HCT116 (cell line): ENCODE results near the gene LRAT. TPM values are rescaled to one million over a fixed set of nuclear protein-coding genes. Genes with fewer than 3 reads are reported as not detected.

Experiments
- ATAC-seq: fragments of 200-7000 bp; cut with Tn5 transposase; 2 replicates; pipeline ENCODE4 v1.9.1; 2020; ENCODE audit warnings: mild to moderate bottlenecking, moderate library complexity
- BruUV-seq: library from RNA; stranded (reverse); fragments of 400-500 nt; replicated peaks from 2 replicates; lab custom pipeline; 2021; lab: Mats Ljungman, UMichigan
- CTCF ChIA-PET: fragments of 300-600 bp; sonication (Branson Sonifier 250); formaldehyde crosslinking; loops from one replicate; lab custom pipeline; 2021; ENCODE audit warnings: antibody characterized with exemption; lab: Charles Lee
- POLR2A ChIA-PET: fragments of 300-600, 350-600 bp; sonication (Branson Sonifier 250); formaldehyde crosslinking; loops from one replicate; lab custom pipeline; 2021; ENCODE audit warnings: antibody characterized with exemption; lab: Charles Lee
- RAD21 ChIA-PET, 2 experiments: fragments of 300-600 bp; sonication (Branson Sonifier 250); formaldehyde crosslinking; loops; one replicate each; lab custom pipeline; 2023; ENCODE audit warnings: low total read pairs in 2 of 2; ENCODE audit not compliant: uncharacterized antibody in 2 of 2, unreplicated experiment in 2 of 2, low non-redundant PET in 1 of 2; lab: Charles Lee
- DNase-seq: peaks from one replicate; pipeline ENCODE4 v3.0.0-alpha.2; 2010; ENCODE audit warnings: low read depth, low spot score
- H2AFZ ChIP-seq: fragments of 200-600 bp; shearing (Covaris generic), sonication (generic); 2 replicates; pipeline ENCODE4 v1.6.1; 2017; ENCODE audit warnings: low read depth, mixed run types, mixed read lengths, antibody characterized with exemption, low read length; ENCODE audit not compliant: poor library complexity, severe bottlenecking
- H3K27ac ChIP-seq: 2 replicates; pipeline ENCODE4 v1.5.1; 2012; ENCODE audit warnings: low read depth, low read length
- H3K27me3 ChIP-seq: fragments of 200-600 bp; sonication (generic); 2 replicates; pipeline ENCODE4 v1.6.1; 2016; ENCODE audit warnings: mixed run types, low read length, mixed read lengths; ENCODE audit not compliant: insufficient read depth
- H3K36me3 ChIP-seq, 2 experiments: fragments of 200-500 bp in 1 of 2; fragments of 200-600 bp in 1 of 2; sonication (Bioruptor generic) in 1 of 2; sonication (generic) in 1 of 2; 2 replicates each; pipeline versions ENCODE4 v1.5.1 to v1.6.1; 2014 to 2016; ENCODE audit warnings: low read length in 2 of 2, inconsistent platforms in 1 of 2, mixed read lengths in 1 of 2, mixed run types in 1 of 2; ENCODE audit not compliant: insufficient read depth in 2 of 2, control insufficient read depth in 1 of 2
- H3K4me1 ChIP-seq, 2 experiments: fragments of 200-600 bp in 1 of 2; sonication (generic) in 1 of 2; 2 replicates each; pipeline versions ENCODE4 v1.5.1 to v1.6.1; 2012 to 2017; ENCODE audit warnings: low read length in 2 of 2, inconsistent platforms in 1 of 2, mild to moderate bottlenecking in 1 of 2, mixed read lengths in 1 of 2, mixed run types in 1 of 2, moderate library complexity in 1 of 2; ENCODE audit not compliant: insufficient read depth in 2 of 2, control insufficient read depth in 1 of 2
- H3K4me2 ChIP-seq: fragments of 200-600 bp; sonication (generic); 2 replicates; pipeline ENCODE4 v1.6.1; 2017; ENCODE audit warnings: mixed run types, low read length, mixed read lengths
- H3K4me3 ChIP-seq, 2 experiments: fragments of 200-600 bp in 1 of 2; sonication (generic) in 1 of 2; replicated peaks in 1 of 2; 2 replicates each; pipeline ENCODE4 v1.5.1; 2011 to 2016; ENCODE audit warnings: low read length in 2 of 2, control low read depth in 1 of 2, low read depth in 1 of 2, mild to moderate bottlenecking in 1 of 2, mixed read lengths in 1 of 2, mixed run types in 1 of 2
- H3K79me2 ChIP-seq: fragments of 200-600 bp; sonication (generic); 2 replicates; pipeline ENCODE4 v1.6.1; 2017; ENCODE audit warnings: mild to moderate bottlenecking, mixed run types, low read length, moderate library complexity, mixed read lengths; ENCODE audit not compliant: insufficient read depth
- H3K9ac ChIP-seq: fragments of 200-600 bp; sonication (generic); 2 replicates; pipeline ENCODE4 v1.6.1; 2016; ENCODE audit warnings: low read length, mixed read lengths
- H3K9me2 ChIP-seq: fragments of 200-600 bp; sonication (generic), shearing (Covaris generic); 2 replicates; pipeline ENCODE4 v1.6.1; 2017; ENCODE audit warnings: mixed run types, mild to moderate bottlenecking, moderate library complexity; ENCODE audit not compliant: insufficient read depth
- H3K9me3 ChIP-seq, 2 experiments: fragments of 200-500 bp in 1 of 2; fragments of 200-600 bp in 1 of 2; sonication (Bioruptor generic) in 1 of 2; sonication (generic) in 1 of 2; 2 replicates each; pipeline ENCODE4 v1.6.1; 2014 to 2017; ENCODE audit warnings: low read length in 2 of 2, mixed read lengths in 2 of 2, inconsistent platforms in 1 of 2, low read depth in 1 of 2, mild to moderate bottlenecking in 1 of 2, mixed run types in 1 of 2, moderate library complexity in 1 of 2; ENCODE audit not compliant: control insufficient read depth in 1 of 2, insufficient read depth in 1 of 2
- H4K20me1 ChIP-seq: fragments of 200-600 bp; sonication (generic), shearing (Covaris generic); 2 replicates; pipeline ENCODE4 v1.6.1; 2017; ENCODE audit warnings: mixed run types, mild to moderate bottlenecking, moderate library complexity; ENCODE audit not compliant: insufficient read depth
- CBX3 ChIP-seq: IDR thresholded peaks from 2 replicates; pipeline ENCODE4 v1.6.1; 2012; ENCODE audit warnings: low read depth
- CEBPB ChIP-seq: IDR thresholded peaks from 2 replicates; pipeline ENCODE4 v1.6.1; 2012; ENCODE audit warnings: low read depth
- ELF1 ChIP-seq: IDR thresholded peaks from 2 replicates; pipeline ENCODE4 v1.6.1; 2012; ENCODE audit warnings: low read depth, borderline replicate concordance
- EZH2 ChIP-seq: fragments of 200-600 bp; sonication (generic); IDR thresholded peaks from 2 replicates; pipeline ENCODE4 v1.6.1; 2017; ENCODE audit warnings: antibody characterized with exemption, mixed run types
- JUND ChIP-seq: IDR thresholded peaks from 2 replicates; pipeline ENCODE4 v1.6.1; 2012
- POLR2A ChIP-seq: IDR thresholded peaks from 2 replicates; pipeline ENCODE4 v1.7.0; 2011; ENCODE audit warnings: borderline replicate concordance; ENCODE audit not compliant: insufficient read depth, insufficient read length; ENCODE audit errors: extremely low read depth
- RAD21 ChIP-seq: IDR thresholded peaks from 2 replicates; pipeline ENCODE4 v1.6.1; 2012; ENCODE audit warnings: low read depth, mild to moderate bottlenecking
- SIN3A ChIP-seq: IDR thresholded peaks from 2 replicates; pipeline ENCODE4 v1.6.1; 2012; ENCODE audit warnings: low read depth
- SP1 ChIP-seq: IDR thresholded peaks from 2 replicates; pipeline ENCODE4 v1.6.1; 2012; ENCODE audit warnings: low read depth
- SRF ChIP-seq: IDR thresholded peaks from 2 replicates; pipeline ENCODE4 v1.6.1; 2012; ENCODE audit warnings: low read depth
- YY1 ChIP-seq: IDR thresholded peaks from 2 replicates; pipeline ENCODE4 v1.6.1; 2011; ENCODE audit warnings: low read length, low read depth, moderate library complexity, mild to moderate bottlenecking; ENCODE audit not compliant: insufficient replicate concordance; ENCODE audit errors: extremely low read depth
- ZNF274 ChIP-seq: fragments of 200-500 bp; sonication (Bioruptor generic); IDR thresholded peaks from 2 replicates; pipeline ENCODE4 v1.6.1; 2014; ENCODE audit warnings: mild to moderate bottlenecking, low read depth, low read length, inconsistent platforms
- intact Hi-C: fragments of 100-400 bp; cut with micrococcal nuclease; formaldehyde crosslinking; loops from 2 replicates; pipeline ENCODE4 v1.10.0; 2022
- total RNA-seq: library from RNA; stranded (reverse); gene quantifications from one replicate; pipeline ENCODE4 v1.2.1, GENCODE V29; 2021; ENCODE audit not compliant: unreplicated experiment
- TF ChIP-seq, protein P1 (sequence below): IDR thresholded peaks from 2 replicates; pipeline ENCODE4 v1.6.1; 2012
- TF ChIP-seq, protein P2 (sequence below): IDR thresholded peaks from 2 replicates; pipeline ENCODE4 v1.6.1; 2011; ENCODE audit warnings: mild to moderate bottlenecking, low read length, moderate library complexity; ENCODE audit not compliant: insufficient replicate concordance; ENCODE audit errors: extremely low read depth
- TF ChIP-seq, protein P3 (sequence below): IDR thresholded peaks from 2 replicates; pipeline ENCODE4 v1.6.1; 2012; ENCODE audit warnings: low read depth

Gene LRAT
- total RNA-seq, 1 experiment from 2014 or later: 3.8 TPM

DNA sequence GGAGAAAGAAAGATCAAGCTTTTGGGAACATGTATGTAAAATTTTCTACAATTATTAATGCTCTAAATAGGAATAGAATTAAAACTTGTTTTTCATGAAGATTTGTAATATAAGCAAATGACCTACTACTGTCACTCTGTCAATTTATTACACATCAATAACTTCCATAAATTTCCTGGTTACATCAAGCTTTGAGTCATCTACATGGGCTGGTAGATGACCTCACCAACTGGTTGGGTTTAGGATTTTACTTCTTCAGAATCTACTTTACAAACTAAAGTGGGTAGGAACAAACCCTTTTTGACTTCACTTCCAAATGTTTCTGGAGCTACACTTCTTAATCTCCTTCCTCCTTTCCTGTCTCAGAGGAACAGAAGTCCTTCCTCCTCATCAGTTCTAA lies 12.0 kb upstream of the LRAT start (continued):
- TF ChIP-seq, protein P1, sequence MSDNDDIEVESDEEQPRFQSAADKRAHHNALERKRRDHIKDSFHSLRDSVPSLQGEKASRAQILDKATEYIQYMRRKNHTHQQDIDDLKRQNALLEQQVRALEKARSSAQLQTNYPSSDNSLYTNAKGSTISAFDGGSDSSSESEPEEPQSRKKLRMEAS: no peak
- TF ChIP-seq, protein P2, sequence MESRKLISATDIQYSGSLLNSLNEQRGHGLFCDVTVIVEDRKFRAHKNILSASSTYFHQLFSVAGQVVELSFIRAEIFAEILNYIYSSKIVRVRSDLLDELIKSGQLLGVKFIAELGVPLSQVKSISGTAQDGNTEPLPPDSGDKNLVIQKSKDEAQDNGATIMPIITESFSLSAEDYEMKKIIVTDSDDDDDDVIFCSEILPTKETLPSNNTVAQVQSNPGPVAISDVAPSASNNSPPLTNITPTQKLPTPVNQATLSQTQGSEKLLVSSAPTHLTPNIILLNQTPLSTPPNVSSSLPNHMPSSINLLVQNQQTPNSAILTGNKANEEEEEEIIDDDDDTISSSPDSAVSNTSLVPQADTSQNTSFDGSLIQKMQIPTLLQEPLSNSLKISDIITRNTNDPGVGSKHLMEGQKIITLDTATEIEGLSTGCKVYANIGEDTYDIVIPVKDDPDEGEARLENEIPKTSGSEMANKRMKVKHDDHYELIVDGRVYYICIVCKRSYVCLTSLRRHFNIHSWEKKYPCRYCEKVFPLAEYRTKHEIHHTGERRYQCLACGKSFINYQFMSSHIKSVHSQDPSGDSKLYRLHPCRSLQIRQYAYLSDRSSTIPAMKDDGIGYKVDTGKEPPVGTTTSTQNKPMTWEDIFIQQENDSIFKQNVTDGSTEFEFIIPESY: no peak

DNA sequence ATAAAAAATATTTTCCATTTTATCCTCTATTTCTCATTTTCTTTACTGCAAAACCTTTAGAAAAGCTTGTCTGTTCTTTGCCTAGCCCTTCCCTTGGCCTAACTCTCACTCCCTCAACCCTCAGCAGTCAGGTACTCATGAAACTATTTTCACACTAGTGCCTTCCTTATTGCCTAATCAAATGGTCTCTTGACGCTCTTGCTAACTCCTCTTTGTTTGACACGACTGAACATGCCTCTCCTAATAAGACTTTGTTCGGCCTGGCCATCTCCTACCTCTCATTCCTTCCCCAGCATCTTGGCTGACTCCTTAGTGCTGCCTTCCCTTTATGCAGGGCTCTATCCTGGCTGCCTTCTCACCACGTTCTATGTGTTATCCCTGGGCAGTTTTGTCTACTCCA lies 11.1 kb upstream of the LRAT start:
- TF ChIP-seq, protein P3, sequence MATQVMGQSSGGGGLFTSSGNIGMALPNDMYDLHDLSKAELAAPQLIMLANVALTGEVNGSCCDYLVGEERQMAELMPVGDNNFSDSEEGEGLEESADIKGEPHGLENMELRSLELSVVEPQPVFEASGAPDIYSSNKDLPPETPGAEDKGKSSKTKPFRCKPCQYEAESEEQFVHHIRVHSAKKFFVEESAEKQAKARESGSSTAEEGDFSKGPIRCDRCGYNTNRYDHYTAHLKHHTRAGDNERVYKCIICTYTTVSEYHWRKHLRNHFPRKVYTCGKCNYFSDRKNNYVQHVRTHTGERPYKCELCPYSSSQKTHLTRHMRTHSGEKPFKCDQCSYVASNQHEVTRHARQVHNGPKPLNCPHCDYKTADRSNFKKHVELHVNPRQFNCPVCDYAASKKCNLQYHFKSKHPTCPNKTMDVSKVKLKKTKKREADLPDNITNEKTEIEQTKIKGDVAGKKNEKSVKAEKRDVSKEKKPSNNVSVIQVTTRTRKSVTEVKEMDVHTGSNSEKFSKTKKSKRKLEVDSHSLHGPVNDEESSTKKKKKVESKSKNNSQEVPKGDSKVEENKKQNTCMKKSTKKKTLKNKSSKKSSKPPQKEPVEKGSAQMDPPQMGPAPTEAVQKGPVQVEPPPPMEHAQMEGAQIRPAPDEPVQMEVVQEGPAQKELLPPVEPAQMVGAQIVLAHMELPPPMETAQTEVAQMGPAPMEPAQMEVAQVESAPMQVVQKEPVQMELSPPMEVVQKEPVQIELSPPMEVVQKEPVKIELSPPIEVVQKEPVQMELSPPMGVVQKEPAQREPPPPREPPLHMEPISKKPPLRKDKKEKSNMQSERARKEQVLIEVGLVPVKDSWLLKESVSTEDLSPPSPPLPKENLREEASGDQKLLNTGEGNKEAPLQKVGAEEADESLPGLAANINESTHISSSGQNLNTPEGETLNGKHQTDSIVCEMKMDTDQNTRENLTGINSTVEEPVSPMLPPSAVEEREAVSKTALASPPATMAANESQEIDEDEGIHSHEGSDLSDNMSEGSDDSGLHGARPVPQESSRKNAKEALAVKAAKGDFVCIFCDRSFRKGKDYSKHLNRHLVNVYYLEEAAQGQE: no peak
- TF ChIP-seq, protein P2: no peak
- TF ChIP-seq ZNF274 (no peak), POLR2A (no peak), ELF1 (no peak), YY1 (no peak), EZH2 (no peak), CBX3 (no peak), SIN3A (no peak), SRF (no peak), CEBPB (no peak), RAD21 (no peak), JUND (no peak), SP1 (no peak)
- TF ChIP-seq, protein P1: no peak
- H3K27me3 ChIP-seq: no peaks in the 10 kb centered on the region
- ChIA-PET RAD21 (no interaction called here), CTCF (no interaction called here), POLR2A (interaction anchor here (1.2 kb wide), 1 partner anchor 13 kb away, joined by 3 read pairs; no protein-coding TSS in a partner anchor)
- ATAC-seq (no peak), DNase-seq (no peak)
- H3K9me2 ChIP-seq: no peaks in the 10 kb centered on the region
- no peaks in the 10 kb centered on the region for H3K4me1 ChIP-seq
- H3K9me3 ChIP-seq: no peaks in the 10 kb centered on the region
- no peak overlapping the region for H3K4me3 ChIP-seq
- H3K27ac ChIP-seq: no peak overlapping the region
- no peaks in the 10 kb centered on the region for H4K20me1 ChIP-seq
- no peaks in the 10 kb centered on the region for H3K79me2 ChIP-seq
- intact Hi-C loops: no loop called here
- H3K4me2 ChIP-seq: no peak overlapping the region
- H3K9ac ChIP-seq: no peak overlapping the region
- no TSS peak for BruUV-seq
- H3K36me3 ChIP-seq: no peaks in the 10 kb centered on the region
- H2AFZ ChIP-seq: no peak overlapping the region
